ENCODE measurements around the gene PDE4D. TPM values are rescaled to one million over a fixed set of nuclear protein-coding genes. Genes with fewer than 3 reads are reported as not detected.

PDE4D gene
- total RNA-seq, 1 experiment from 2014 or later = 2.1 TPM

DNA sequence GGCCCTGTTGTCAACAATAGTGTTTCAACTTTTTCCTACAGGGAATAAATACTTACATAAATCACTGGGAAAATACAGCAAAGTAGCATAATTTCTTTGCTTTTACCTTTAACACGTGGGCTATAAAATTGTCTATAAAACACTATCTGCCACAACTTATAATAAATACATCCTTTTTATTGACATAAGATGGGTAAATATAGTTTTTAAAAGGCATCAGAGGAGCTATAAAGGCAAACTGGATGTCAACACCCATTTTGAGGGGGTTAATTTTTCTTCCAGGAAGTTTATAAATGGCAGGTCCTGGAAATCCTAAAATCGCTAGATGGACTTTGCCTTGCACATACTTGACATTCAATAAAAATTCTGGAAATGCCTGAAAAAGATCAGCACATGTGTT, 358.0 kb downstream of the PDE4D start:
- no peak overlapping the region for H3K14ac ChIP-seq (ENCODE audit: insufficient read depth, low read length)
- Mint-ChIP-seq H3K4me1 (peaks cover 5% of the 10 kb centered on the region in 2 experiments), H3K27me3 (ENCODE audit: low read depth) (no peaks in the 10 kb centered on the region), H3K9me3 (0 out of 5 replicates have a peak, but pooled peaks cover 0 to 2% of the 10 kb centered on the region in 2 experiments), H3K36me3 (ENCODE audit: insufficient read depth in 1 of 3, low read depth in 3 of 3) (0 out of 7 replicates have a peak, but pooled peaks cover 0 to 3% (median 0%) of the 10 kb centered on the region in 3 experiments), H3K27ac (no peak overlapping the region), H3K4me3 (no peak overlapping the region)
- H2BK5ac ChIP-seq (ENCODE audit: insufficient read length, low read length) = no peak overlapping the region
- H3K56ac ChIP-seq (ENCODE audit: insufficient read length, low read depth, low read length) = no peak overlapping the region
- H3K79me2 ChIP-seq (ENCODE audit: insufficient read depth, low read length) = no peaks in the 10 kb centered on the region
- H4K8ac ChIP-seq (replicated peaks; ENCODE audit: insufficient read length, low read depth, low read length) = no peak overlapping the region
- no peak overlapping the region for H4K91ac ChIP-seq (ENCODE audit: insufficient read length, low read depth, low read length)
- no peaks in the 10 kb centered on the region for H4K20me1 ChIP-seq (ENCODE audit: control insufficient read depth, insufficient read depth, insufficient read length)
- H3K9ac ChIP-seq (ENCODE audit: extremely low read depth, insufficient read length, low read length) = no peak overlapping the region
- H2BK15ac ChIP-seq (ENCODE audit: low read depth, low read length) = no peak overlapping the region
- no peaks in the 10 kb centered on the region for H3K27me3 ChIP-seq (ENCODE audit: insufficient read depth, low read length)
- no peak overlapping the region for H2BK12ac ChIP-seq (ENCODE audit: insufficient read length, low read depth, low read length)
- no peak overlapping the region for H3K4ac ChIP-seq (ENCODE audit: low read depth, low read length)
- TF ChIP-seq, protein P1, sequence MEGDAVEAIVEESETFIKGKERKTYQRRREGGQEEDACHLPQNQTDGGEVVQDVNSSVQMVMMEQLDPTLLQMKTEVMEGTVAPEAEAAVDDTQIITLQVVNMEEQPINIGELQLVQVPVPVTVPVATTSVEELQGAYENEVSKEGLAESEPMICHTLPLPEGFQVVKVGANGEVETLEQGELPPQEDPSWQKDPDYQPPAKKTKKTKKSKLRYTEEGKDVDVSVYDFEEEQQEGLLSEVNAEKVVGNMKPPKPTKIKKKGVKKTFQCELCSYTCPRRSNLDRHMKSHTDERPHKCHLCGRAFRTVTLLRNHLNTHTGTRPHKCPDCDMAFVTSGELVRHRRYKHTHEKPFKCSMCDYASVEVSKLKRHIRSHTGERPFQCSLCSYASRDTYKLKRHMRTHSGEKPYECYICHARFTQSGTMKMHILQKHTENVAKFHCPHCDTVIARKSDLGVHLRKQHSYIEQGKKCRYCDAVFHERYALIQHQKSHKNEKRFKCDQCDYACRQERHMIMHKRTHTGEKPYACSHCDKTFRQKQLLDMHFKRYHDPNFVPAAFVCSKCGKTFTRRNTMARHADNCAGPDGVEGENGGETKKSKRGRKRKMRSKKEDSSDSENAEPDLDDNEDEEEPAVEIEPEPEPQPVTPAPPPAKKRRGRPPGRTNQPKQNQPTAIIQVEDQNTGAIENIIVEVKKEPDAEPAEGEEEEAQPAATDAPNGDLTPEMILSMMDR (conservative IDR thresholded peaks at IDR 0.05) = no peak
- H3K23me2 ChIP-seq (ENCODE audit: insufficient read length, low read depth, low read length, poor library complexity, severe bottlenecking) = no peaks in the 10 kb centered on the region
- H4K5ac ChIP-seq (ENCODE audit: insufficient read length, low read depth, low read length) = no peak overlapping the region
- no peak overlapping the region for H3K4me2 ChIP-seq (ENCODE audit: insufficient read depth, insufficient read length, low read length)
- no peak overlapping the region for H2BK120ac ChIP-seq (ENCODE audit: low read depth, low read length, poor library complexity, severe bottlenecking)
- H3K79me1 ChIP-seq (ENCODE audit: insufficient read depth, low read depth, low read length, poor library complexity, severe bottlenecking) = no peaks in the 10 kb centered on the region
- H2AK5ac ChIP-seq (ENCODE audit: insufficient read length, low read length) = no peak overlapping the region
- H3K23ac ChIP-seq (ENCODE audit: insufficient read length, low read depth, low read length) = no peak overlapping the region
- H3K4me1 ChIP-seq (ENCODE audit: insufficient read depth, low read length) = no peaks in the 10 kb centered on the region; the same call in 1 of the 2 replicates
- no peak overlapping the region for H3K27ac ChIP-seq (ENCODE audit: insufficient read length, low read depth, low read length)
- no peak for DNase-seq
- no peak overlapping the region for H3K18ac ChIP-seq (ENCODE audit: insufficient read length, low read depth, low read length)
- no peak overlapping the region for H2AFZ ChIP-seq (ENCODE audit: low read length)
- no peaks in the 10 kb centered on the region for H3K9me3 ChIP-seq (ENCODE audit: control insufficient read depth, low read depth, low read length)
- WGBS (ENCODE audit: extremely low coverage, insufficient read length, low lambda C conversion rate) = no CpG with 5 or more reads among the region's 2 CpGs
- H2BK20ac ChIP-seq (ENCODE audit: low read depth, low read length, poor library complexity, severe bottlenecking) = no peak overlapping the region
- H3T11ph ChIP-seq (ENCODE audit: low read length) = no peak overlapping the region
